GM23338 (cell line): ENCODE results near the gene EIF4G3. TPM values are rescaled to one million over a fixed set of nuclear protein-coding genes. Genes with fewer than 3 reads are reported as not detected.

ENCODE experiments used
- ATAC-seq: fragments of 200-7000 bp; cut with Tn5 transposase; 3 replicates; pipeline ENCODE4 v1.9.1; 2020
- DNase-seq: peaks from one replicate; pipeline ENCODE4 v3.0.0-alpha.2; 2015; ENCODE audit warnings: low spot score
- H2AFZ ChIP-seq: fragments of 200-600 bp; sonication (generic); 2 replicates; pipeline ENCODE4 v1.8.0; 2016; ENCODE audit warnings: antibody characterized with exemption, mild to moderate bottlenecking, moderate library complexity
- H3F3A ChIP-seq: fragments of 200-600 bp; sonication (generic); replicated peaks from 2 replicates; pipeline ENCODE4 v1.8.0; 2017; ENCODE audit warnings: antibody characterized with exemption, mixed run types, low read depth
- H3K27ac ChIP-seq: fragments of 200-600 bp; sonication (generic); 2 replicates; pipeline ENCODE4 v1.6.1; 2016; ENCODE audit warnings: low read depth
- H3K27me3 ChIP-seq: fragments of 200-600 bp; sonication (generic); 2 replicates; pipeline ENCODE4 v1.8.0; 2016; ENCODE audit warnings: mild to moderate bottlenecking, mixed run types, moderate library complexity; ENCODE audit not compliant: insufficient read depth
- H3K36me3 ChIP-seq: fragments of 200-600 bp; sonication (generic); 2 replicates; pipeline ENCODE4 v1.8.0; 2016; ENCODE audit warnings: mild to moderate bottlenecking; ENCODE audit not compliant: insufficient read depth
- H3K4me1 ChIP-seq: fragments of 200-600 bp; sonication (generic); 2 replicates; pipeline ENCODE4 v1.8.0; 2016; ENCODE audit warnings: mild to moderate bottlenecking, moderate library complexity; ENCODE audit not compliant: insufficient read depth
- H3K4me2 ChIP-seq: fragments of 200-600 bp; sonication (generic); 2 replicates; pipeline ENCODE4 v1.7.1; 2017; ENCODE audit warnings: mixed run types
- H3K4me3 ChIP-seq: fragments of 200-600 bp; sonication (generic); 2 replicates; pipeline ENCODE4 v1.6.1; 2016; ENCODE audit warnings: mixed run types
- H3K79me2 ChIP-seq: fragments of 200-600 bp; sonication (generic); replicated peaks from 2 replicates; pipeline ENCODE4 v1.8.0; 2017; ENCODE audit warnings: mild to moderate bottlenecking; ENCODE audit not compliant: insufficient read depth
- H3K9me2 ChIP-seq: fragments of 200-600 bp; sonication (generic); 2 replicates; pipeline ENCODE4 v1.8.0; 2017; ENCODE audit not compliant: insufficient read depth
- H4K20me1 ChIP-seq: fragments of 200-600 bp; sonication (generic); replicated peaks from 2 replicates; pipeline ENCODE4 v1.8.0; 2017; ENCODE audit warnings: mild to moderate bottlenecking; ENCODE audit not compliant: insufficient read depth
- H3K27ac Mint-ChIP-seq: 2 replicates; pipeline ENCODE4 v1.8.0; 2020; ENCODE audit warnings: inconsistent platforms, mild to moderate bottlenecking, moderate library complexity, mixed read lengths
- H3K27me3 Mint-ChIP-seq: 3 replicates; pipeline ENCODE4 v1.8.0; 2022; ENCODE audit warnings: low read depth, mild to moderate bottlenecking, moderate library complexity, mixed read lengths, inconsistent platforms; ENCODE audit not compliant: insufficient read depth, poor library complexity
- H3K36me3 Mint-ChIP-seq: 3 replicates; pipeline ENCODE4 v1.8.0; 2021; ENCODE audit warnings: low read depth, mild to moderate bottlenecking, inconsistent platforms, moderate library complexity, mixed read lengths
- H3K4me1 Mint-ChIP-seq: 3 replicates; pipeline ENCODE4 v1.8.0; 2020; ENCODE audit warnings: mild to moderate bottlenecking, inconsistent platforms, mixed read lengths
- H3K4me3 Mint-ChIP-seq: 3 replicates; pipeline ENCODE4 v1.8.0; 2021; ENCODE audit warnings: moderate library complexity, mild to moderate bottlenecking, inconsistent platforms, mixed read lengths
- H3K9me3 Mint-ChIP-seq: 3 replicates; pipeline ENCODE4 v1.8.0; 2020; ENCODE audit warnings: moderate library complexity, mild to moderate bottlenecking, inconsistent platforms, mixed read lengths
- CREB1 ChIP-seq: fragments of 250-450 bp; sonication (Bioruptor Pico); IDR thresholded peaks from 2 replicates; pipeline ENCODE4 v1.5.0; 2020; ENCODE audit warnings: low read depth, mild to moderate bottlenecking, moderate library complexity
- CTCF ChIP-seq, 2 experiments: fragments of 200-600 bp in 1 of 2; sonication (generic) in 1 of 2; conservative IDR thresholded peaks; 2 replicates each; pipeline versions ENCODE4 v1.5.1 to v1.6.1; 2016 to 2017; ENCODE audit warnings: antibody characterized with exemption in 2 of 2, low read depth in 2 of 2, mild to moderate bottlenecking in 2 of 2, moderate library complexity in 1 of 2
- EZH2 ChIP-seq: fragments of 200-600 bp; sonication (generic); IDR thresholded peaks from one replicate; pipeline ENCODE4 v1.8.0; 2017; ENCODE audit warnings: antibody characterized with exemption, mild to moderate bottlenecking, low read depth; ENCODE audit not compliant: unreplicated experiment
- EZH2phosphoT487 ChIP-seq: fragments of 200-600 bp; sonication (generic); IDR thresholded peaks from one replicate; pipeline ENCODE4 v1.8.1; 2018; ENCODE audit warnings: antibody characterized with exemption; ENCODE audit not compliant: unreplicated experiment
- JUNB ChIP-seq: IDR thresholded peaks from one replicate; pipeline ENCODE4 v1.6.1; 2016; ENCODE audit warnings: antibody characterized with exemption; ENCODE audit not compliant: unreplicated experiment
- NANOG ChIP-seq: IDR thresholded peaks from 2 replicates; pipeline ENCODE4 v1.6.1; 2016; ENCODE audit warnings: antibody characterized with exemption, borderline replicate concordance
- POLR2AphosphoS5 ChIP-seq: IDR thresholded peaks from 2 replicates; pipeline ENCODE4 v1.6.1; 2016; ENCODE audit warnings: antibody characterized with exemption, low read depth
- STAT1 ChIP-seq: IDR thresholded peaks from one replicate; pipeline ENCODE4 v1.6.1; 2016; ENCODE audit warnings: antibody characterized with exemption; ENCODE audit not compliant: unreplicated experiment
- ZNF114 ChIP-seq: fragments of 250-450 bp; sonication (Bioruptor Pico); IDR thresholded peaks from 2 replicates; pipeline ENCODE4 v1.5.0; 2020; ENCODE audit warnings: mild to moderate bottlenecking, moderate library complexity
- ZNF331 ChIP-seq: fragments of 250-450 bp; sonication (Bioruptor Pico); IDR thresholded peaks from 2 replicates; pipeline ENCODE4 v1.5.0; 2020; ENCODE audit warnings: low read depth, mild to moderate bottlenecking, moderate library complexity
- polyA plus RNA-seq: library from polyadenylated mRNA; unstranded; fragments of >200 nt; fragmentation: Nextera tagmentation; extraction: Ambion mirVana; gene quantifications from 2 replicates; pipeline ENCODE4 v1.2.1, GENCODE V29; 2016
- total RNA-seq: library from RNA; depleted of rRNA; stranded (reverse); fragments of >200 nt; shearing (Covaris generic); gene quantifications from 2 replicates; pipeline ENCODE4 v1.2.3, GENCODE V29; 2014
- TF ChIP-seq, protein P1 (sequence below): fragments of 250-450 bp; sonication (Bioruptor Pico); IDR thresholded peaks from 2 replicates; pipeline ENCODE4 v1.5.0; 2020; ENCODE audit warnings: mild to moderate bottlenecking, moderate library complexity
- TF ChIP-seq, protein P2 (sequence below): IDR thresholded peaks from one replicate; pipeline ENCODE4 v1.6.1; 2018; ENCODE audit warnings: antibody characterized with exemption; ENCODE audit not compliant: unreplicated experiment
- TF ChIP-seq, protein P3 (sequence below): IDR thresholded peaks from 2 replicates; pipeline ENCODE4 v1.6.1; 2016; ENCODE audit warnings: antibody characterized with exemption

EIF4G3 gene
- total and polyA plus RNA-seq, 2 experiments from 2014 or later = 37.9 to 68.1 TPM

DNA sequence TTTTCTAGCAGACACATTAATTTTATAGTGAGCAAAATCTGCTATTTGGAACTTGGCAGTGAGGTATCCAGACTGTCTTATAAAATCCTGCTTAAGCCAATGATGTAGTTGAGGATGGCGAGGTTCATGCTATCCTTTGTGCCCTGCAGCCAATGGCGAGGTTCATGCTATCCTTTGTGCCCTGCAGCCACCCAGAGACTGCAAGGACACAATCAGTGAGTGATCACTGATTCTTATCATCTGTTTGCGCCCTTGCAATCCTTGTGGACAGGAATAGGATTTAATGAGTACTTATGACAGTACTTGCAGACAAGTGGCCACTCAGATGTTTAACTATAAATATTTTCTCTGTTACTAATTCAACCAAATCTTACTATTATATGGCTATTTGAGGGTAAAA lies 112.6 kb downstream of the EIF4G3 start:
- no peak overlapping the region for H3K27ac ChIP-seq
- no peaks in the 10 kb centered on the region for H3K27me3 ChIP-seq
- no peak overlapping the region for H3K4me3 ChIP-seq
- peaks cover 3% of the 10 kb centered on the region for H3K27me3 Mint-ChIP-seq
- no peaks in the 10 kb centered on the region for H3K9me3 Mint-ChIP-seq
- no peaks in the 10 kb centered on the region for H3K36me3 ChIP-seq
- TF ChIP-seq, protein P1, sequence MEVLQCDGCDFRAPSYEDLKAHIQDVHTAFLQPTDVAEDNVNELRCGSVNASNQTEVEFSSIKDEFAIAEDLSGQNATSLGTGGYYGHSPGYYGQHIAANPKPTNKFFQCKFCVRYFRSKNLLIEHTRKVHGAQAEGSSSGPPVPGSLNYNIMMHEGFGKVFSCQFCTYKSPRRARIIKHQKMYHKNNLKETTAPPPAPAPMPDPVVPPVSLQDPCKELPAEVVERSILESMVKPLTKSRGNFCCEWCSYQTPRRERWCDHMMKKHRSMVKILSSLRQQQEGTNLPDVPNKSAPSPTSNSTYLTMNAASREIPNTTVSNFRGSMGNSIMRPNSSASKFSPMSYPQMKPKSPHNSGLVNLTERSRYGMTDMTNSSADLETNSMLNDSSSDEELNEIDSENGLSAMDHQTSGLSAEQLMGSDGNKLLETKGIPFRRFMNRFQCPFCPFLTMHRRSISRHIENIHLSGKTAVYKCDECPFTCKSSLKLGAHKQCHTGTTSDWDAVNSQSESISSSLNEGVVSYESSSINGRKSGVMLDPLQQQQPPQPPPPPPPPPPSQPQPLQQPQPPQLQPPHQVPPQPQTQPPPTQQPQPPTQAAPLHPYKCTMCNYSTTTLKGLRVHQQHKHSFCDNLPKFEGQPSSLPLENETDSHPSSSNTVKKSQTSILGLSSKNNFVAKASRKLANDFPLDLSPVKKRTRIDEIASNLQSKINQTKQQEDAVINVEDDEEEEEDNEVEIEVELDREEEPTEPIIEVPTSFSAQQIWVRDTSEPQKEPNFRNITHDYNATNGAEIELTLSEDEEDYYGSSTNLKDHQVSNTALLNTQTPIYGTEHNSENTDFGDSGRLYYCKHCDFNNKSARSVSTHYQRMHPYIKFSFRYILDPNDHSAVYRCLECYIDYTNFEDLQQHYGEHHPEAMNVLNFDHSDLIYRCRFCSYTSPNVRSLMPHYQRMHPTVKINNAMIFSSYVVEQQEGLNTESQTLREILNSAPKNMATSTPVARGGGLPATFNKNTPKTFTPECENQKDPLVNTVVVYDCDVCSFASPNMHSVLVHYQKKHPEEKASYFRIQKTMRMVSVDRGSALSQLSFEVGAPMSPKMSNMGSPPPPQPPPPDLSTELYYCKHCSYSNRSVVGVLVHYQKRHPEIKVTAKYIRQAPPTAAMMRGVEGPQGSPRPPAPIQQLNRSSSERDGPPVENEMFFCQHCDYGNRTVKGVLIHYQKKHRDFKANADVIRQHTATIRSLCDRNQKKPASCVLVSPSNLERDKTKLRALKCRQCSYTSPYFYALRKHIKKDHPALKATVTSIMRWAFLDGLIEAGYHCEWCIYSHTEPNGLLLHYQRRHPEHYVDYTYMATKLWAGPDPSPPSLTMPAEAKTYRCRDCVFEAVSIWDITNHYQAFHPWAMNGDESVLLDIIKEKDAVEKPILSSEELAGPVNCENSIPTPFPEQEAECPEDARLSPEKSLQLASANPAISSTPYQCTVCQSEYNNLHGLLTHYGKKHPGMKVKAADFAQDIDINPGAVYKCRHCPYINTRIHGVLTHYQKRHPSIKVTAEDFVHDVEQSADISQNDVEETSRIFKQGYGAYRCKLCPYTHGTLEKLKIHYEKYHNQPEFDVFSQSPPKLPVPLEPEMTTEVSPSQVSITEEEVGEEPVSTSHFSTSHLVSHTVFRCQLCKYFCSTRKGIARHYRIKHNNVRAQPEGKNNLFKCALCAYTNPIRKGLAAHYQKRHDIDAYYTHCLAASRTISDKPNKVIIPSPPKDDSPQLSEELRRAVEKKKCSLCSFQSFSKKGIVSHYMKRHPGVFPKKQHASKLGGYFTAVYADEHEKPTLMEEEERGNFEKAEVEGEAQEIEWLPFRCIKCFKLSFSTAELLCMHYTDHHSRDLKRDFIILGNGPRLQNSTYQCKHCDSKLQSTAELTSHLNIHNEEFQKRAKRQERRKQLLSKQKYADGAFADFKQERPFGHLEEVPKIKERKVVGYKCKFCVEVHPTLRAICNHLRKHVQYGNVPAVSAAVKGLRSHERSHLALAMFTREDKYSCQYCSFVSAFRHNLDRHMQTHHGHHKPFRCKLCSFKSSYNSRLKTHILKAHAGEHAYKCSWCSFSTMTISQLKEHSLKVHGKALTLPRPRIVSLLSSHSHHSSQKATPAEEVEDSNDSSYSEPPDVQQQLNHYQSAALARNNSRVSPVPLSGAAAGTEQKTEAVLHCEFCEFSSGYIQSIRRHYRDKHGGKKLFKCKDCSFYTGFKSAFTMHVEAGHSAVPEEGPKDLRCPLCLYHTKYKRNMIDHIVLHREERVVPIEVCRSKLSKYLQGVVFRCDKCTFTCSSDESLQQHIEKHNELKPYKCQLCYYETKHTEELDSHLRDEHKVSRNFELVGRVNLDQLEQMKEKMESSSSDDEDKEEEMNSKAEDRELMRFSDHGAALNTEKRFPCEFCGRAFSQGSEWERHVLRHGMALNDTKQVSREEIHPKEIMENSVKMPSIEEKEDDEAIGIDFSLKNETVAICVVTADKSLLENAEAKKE (CRISPR knock-in tag) = no peak
- TF ChIP-seq ZNF114 (CRISPR knock-in tag) = no peak
- TF ChIP-seq ZNF331 (CRISPR knock-in tag) = no peak
- TF ChIP-seq EZH2phosphoT487 = no peak
- TF ChIP-seq, protein P2, sequence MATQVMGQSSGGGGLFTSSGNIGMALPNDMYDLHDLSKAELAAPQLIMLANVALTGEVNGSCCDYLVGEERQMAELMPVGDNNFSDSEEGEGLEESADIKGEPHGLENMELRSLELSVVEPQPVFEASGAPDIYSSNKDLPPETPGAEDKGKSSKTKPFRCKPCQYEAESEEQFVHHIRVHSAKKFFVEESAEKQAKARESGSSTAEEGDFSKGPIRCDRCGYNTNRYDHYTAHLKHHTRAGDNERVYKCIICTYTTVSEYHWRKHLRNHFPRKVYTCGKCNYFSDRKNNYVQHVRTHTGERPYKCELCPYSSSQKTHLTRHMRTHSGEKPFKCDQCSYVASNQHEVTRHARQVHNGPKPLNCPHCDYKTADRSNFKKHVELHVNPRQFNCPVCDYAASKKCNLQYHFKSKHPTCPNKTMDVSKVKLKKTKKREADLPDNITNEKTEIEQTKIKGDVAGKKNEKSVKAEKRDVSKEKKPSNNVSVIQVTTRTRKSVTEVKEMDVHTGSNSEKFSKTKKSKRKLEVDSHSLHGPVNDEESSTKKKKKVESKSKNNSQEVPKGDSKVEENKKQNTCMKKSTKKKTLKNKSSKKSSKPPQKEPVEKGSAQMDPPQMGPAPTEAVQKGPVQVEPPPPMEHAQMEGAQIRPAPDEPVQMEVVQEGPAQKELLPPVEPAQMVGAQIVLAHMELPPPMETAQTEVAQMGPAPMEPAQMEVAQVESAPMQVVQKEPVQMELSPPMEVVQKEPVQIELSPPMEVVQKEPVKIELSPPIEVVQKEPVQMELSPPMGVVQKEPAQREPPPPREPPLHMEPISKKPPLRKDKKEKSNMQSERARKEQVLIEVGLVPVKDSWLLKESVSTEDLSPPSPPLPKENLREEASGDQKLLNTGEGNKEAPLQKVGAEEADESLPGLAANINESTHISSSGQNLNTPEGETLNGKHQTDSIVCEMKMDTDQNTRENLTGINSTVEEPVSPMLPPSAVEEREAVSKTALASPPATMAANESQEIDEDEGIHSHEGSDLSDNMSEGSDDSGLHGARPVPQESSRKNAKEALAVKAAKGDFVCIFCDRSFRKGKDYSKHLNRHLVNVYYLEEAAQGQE = no peak
- TF ChIP-seq STAT1 = no peak
- no peak for TF ChIP-seq JUNB
- TF ChIP-seq EZH2 = no peak
- no peak for TF ChIP-seq CREB1 (CRISPR knock-in tag)
- TF ChIP-seq, protein P3, sequence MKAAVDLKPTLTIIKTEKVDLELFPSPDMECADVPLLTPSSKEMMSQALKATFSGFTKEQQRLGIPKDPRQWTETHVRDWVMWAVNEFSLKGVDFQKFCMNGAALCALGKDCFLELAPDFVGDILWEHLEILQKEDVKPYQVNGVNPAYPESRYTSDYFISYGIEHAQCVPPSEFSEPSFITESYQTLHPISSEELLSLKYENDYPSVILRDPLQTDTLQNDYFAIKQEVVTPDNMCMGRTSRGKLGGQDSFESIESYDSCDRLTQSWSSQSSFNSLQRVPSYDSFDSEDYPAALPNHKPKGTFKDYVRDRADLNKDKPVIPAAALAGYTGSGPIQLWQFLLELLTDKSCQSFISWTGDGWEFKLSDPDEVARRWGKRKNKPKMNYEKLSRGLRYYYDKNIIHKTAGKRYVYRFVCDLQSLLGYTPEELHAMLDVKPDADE = no peak
- TF ChIP-seq CTCF (conservative IDR thresholded peaks at IDR 0.05; ENCODE audit: low read depth in 2 of 2) = no peak
- no peak for TF ChIP-seq POLR2AphosphoS5
- TF ChIP-seq NANOG = no peak
- peaks cover 6% of the 10 kb centered on the region for H3K79me2 ChIP-seq
- H3F3A ChIP-seq = no peaks in the 10 kb centered on the region
- H3K9me2 ChIP-seq = no peaks in the 10 kb centered on the region
- no peak overlapping the region for H3K4me3 Mint-ChIP-seq
- no peaks in the 10 kb centered on the region for H3K4me1 Mint-ChIP-seq
- ATAC-seq (no peak), DNase-seq (no peak)
- no peaks in the 10 kb centered on the region for H3K36me3 Mint-ChIP-seq
- H3K4me2 ChIP-seq = no peak overlapping the region
- H2AFZ ChIP-seq = no peak overlapping the region
- H3K4me1 ChIP-seq = no peaks in the 10 kb centered on the region
- 0 out of 2 replicates have a peak, but pooled peaks cover 3% of the 10 kb centered on the region for H4K20me1 ChIP-seq
- no peak overlapping the region for H3K27ac Mint-ChIP-seq
